Upper lobe of left lung (tissue), 4 donors: Measurements from ENCODE around the gene OR2T27.

ENCODE experiments used
- CTCF ChIP-seq, 6 experiments: fragments of 450-650 bp in 4 of 6; fragments of 200-600 bp in 2 of 6; sonication (generic) in 2 of 6; IDR thresholded peaks; one replicate each; pipeline ENCODE4 v1.5.1; 2016 to 2019; ENCODE audit warnings: antibody characterized with exemption in 6 of 6
- EP300 ChIP-seq, 4 donors: sonication (generic); formaldehyde crosslinking; IDR thresholded peaks; one replicate each; pipeline ENCODE4 v1.5.1; 2017; ENCODE audit warnings: antibody characterized with exemption in 4 of 4, control low read depth in 2 of 4

GRCh38 chr1:248704606-248705005 is 49.3 kb upstream of the OR2T27 start:
- no peak for TF ChIP-seq EP300 (IDR thresholded peaks at IDR 0.05)
- TF ChIP-seq CTCF (IDR thresholded peaks at IDR 0.05) = no peak
